Endodermal cell (in vitro differentiated cells): ENCODE results near the gene CCT3. TPM values are rescaled to one million over a fixed set of nuclear protein-coding genes. Genes with fewer than 3 reads are reported as not detected.

Experiments
- DNase-seq: peaks from one replicate; pipeline ENCODE4 v3.0.0-alpha.2; 2017
- H3K27ac ChIP-seq: 2 replicates; pipeline ENCODE4 v1.5.1; 2013; ENCODE audit warnings: mild to moderate bottlenecking, low read depth, low read length, moderate library complexity
- H3K27me3 ChIP-seq: 2 replicates; pipeline ENCODE4 v1.6.1; 2013; ENCODE audit warnings: mild to moderate bottlenecking, low read length, moderate library complexity; ENCODE audit not compliant: insufficient read depth, control insufficient read depth, poor library complexity, severe bottlenecking
- H3K36me3 ChIP-seq: 2 replicates; pipeline ENCODE4 v1.7.0; 2013; ENCODE audit warnings: mild to moderate bottlenecking, low read length, moderate library complexity; ENCODE audit not compliant: control insufficient read depth, insufficient read depth
- H3K4me1 ChIP-seq: one replicate; pipeline ENCODE4 v1.7.0; 2013; ENCODE audit warnings: low read length; ENCODE audit not compliant: control insufficient read depth, insufficient read depth
- H3K4me3 ChIP-seq: 2 replicates; pipeline ENCODE4 v1.5.1; 2013; ENCODE audit warnings: mild to moderate bottlenecking, low read length, moderate library complexity
- H3K9ac ChIP-seq: 2 replicates; pipeline ENCODE4 v1.6.1; 2013; ENCODE audit warnings: mild to moderate bottlenecking, low read length, moderate library complexity; ENCODE audit not compliant: poor library complexity, severe bottlenecking; ENCODE audit errors: extremely low read depth
- H3K9me3 ChIP-seq: 2 replicates; pipeline ENCODE4 v1.6.1; 2013; ENCODE audit warnings: mild to moderate bottlenecking, low read length, moderate library complexity; ENCODE audit not compliant: control insufficient read depth
- H3K27ac Mint-ChIP-seq: 2 replicates; pipeline ENCODE4 v1.8.0; 2020; ENCODE audit warnings: mixed read lengths
- H3K27me3 Mint-ChIP-seq: 2 replicates; pipeline ENCODE4 v1.8.0; 2021; ENCODE audit warnings: mild to moderate bottlenecking, mixed read lengths; ENCODE audit not compliant: insufficient read depth
- H3K36me3 Mint-ChIP-seq: 2 replicates; pipeline ENCODE4 v1.8.0; 2020; ENCODE audit warnings: low read depth, mixed read lengths
- H3K4me1 Mint-ChIP-seq: 2 replicates; pipeline ENCODE4 v1.8.0; 2020; ENCODE audit warnings: mixed read lengths
- H3K4me3 Mint-ChIP-seq: 2 replicates; pipeline ENCODE4 v1.8.0; 2020; ENCODE audit warnings: mild to moderate bottlenecking, moderate library complexity, mixed read lengths
- H3K9me3 Mint-ChIP-seq: 2 replicates; pipeline ENCODE4 v1.8.0; 2020; ENCODE audit warnings: mild to moderate bottlenecking, mixed read lengths
- CTCF ChIP-seq: fragments of 200-600 bp; sonication (generic); conservative IDR thresholded peaks from 2 replicates; pipeline ENCODE4 v1.5.0; 2021; ENCODE audit warnings: antibody characterized with exemption, mild to moderate bottlenecking
- WGBS, 2 experiments: methylation state at CpG; one replicate each; pipeline versions ENCODE4 v1.1.5 to v1.1.7; 2013; ENCODE audit warnings: missing lambda C conversion rate in 2 of 2, mixed read lengths in 1 of 2; ENCODE audit not compliant: insufficient coverage in 1 of 2, insufficient read length in 1 of 2; 5-methylcytosine and 5-hydroxymethylcytosine counted together
- total RNA-seq, 2 donors: library from RNA; stranded (reverse); fragmentation: NEBNext Ultra II Directional in 1 of 2; extraction: Animal tissue kit (Norgen Biotek cat#: 25700) in 1 of 2; gene quantifications; 2 replicates in 1 of 2; 3 replicates in 1 of 2; pipeline ENCODE4 v1.2.1, GENCODE V29; 2021

The CCT3 gene
- total RNA-seq, 2 donors from 2014 or later, result 323 to 351 TPM

GRCh38 chr1:156359973-156360372, 21.9 kb upstream of the CCT3 start:
- WGBS, 2 experiments, result 50 to 51% methylated on average over 6 of the region's 6 CpGs
- DNase-seq, result peak; percentile 88
- H3K9me3 Mint-ChIP-seq, result peaks cover 1% of the 10 kb centered on the region

GRCh38 chr1:156359249-156359648, 21.2 kb upstream of the CCT3 start:
- H3K9me3 ChIP-seq, result no peaks in the 10 kb centered on the region
- Mint-ChIP-seq H3K4me3 (no peak overlapping the region), H3K27ac (no peak overlapping the region), H3K27me3 (peaks cover 28% of the 10 kb centered on the region), H3K4me1 (peaks cover 6% of the 10 kb centered on the region), H3K9me3 (peaks cover 1% of the 10 kb centered on the region), H3K36me3 (no peaks in the 10 kb centered on the region)
- DNase-seq, result no peak
- no peak overlapping the region for H3K27ac ChIP-seq
- H3K27me3 ChIP-seq, result peaks cover 12% of the 10 kb centered on the region
- H3K4me1 ChIP-seq, result no peaks in the 10 kb centered on the region
- no peaks in the 10 kb centered on the region for H3K36me3 ChIP-seq
- TF ChIP-seq CTCF, result no peak
- H3K4me3 ChIP-seq, result no peak overlapping the region
- no peak overlapping the region for H3K9ac ChIP-seq
- 90 to 93% methylated on average over 2 to 3 of the region's 3 CpGs for WGBS, 2 experiments

More at GRCh38 chr1:156359973-156360372, 21.9 kb upstream of the CCT3 start:
- Histone ChIP-seq H3K9me3 (no peaks in the 10 kb centered on the region), H3K27me3 (peaks cover 12% of the 10 kb centered on the region), H3K27ac (no peak overlapping the region), H3K36me3 (no peaks in the 10 kb centered on the region), H3K4me3 (no peak overlapping the region), H3K9ac (no peak overlapping the region), H3K4me1 (no peaks in the 10 kb centered on the region)
- peaks cover 31% of the 10 kb centered on the region for H3K27me3 Mint-ChIP-seq
- no peaks in the 10 kb centered on the region for H3K36me3 Mint-ChIP-seq
- H3K4me3 Mint-ChIP-seq, result no peak overlapping the region
- TF ChIP-seq CTCF, result peak; percentile 71
- no peak overlapping the region for H3K27ac Mint-ChIP-seq
- peaks cover 6% of the 10 kb centered on the region for H3K4me1 Mint-ChIP-seq

DNA sequence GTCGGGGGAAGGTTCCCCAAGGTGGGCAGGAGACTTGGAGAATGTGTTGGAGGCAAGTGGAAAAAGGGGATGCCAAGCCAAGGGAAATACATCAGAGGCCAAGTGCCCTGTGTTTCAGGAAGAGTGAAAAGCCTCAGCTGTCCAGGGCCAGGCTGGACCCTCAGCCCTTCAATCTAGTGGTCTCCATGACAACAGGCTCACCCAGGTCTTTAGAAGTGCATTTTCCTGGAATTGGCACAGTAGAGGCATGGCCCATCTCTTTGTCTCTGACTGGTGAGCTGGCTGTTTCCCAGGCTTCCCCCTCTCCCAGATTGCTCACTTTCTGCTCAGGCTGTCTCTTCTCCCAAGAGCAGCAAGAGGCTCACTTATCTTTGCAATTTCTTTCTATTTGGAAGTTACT, 20.5 kb upstream of the CCT3 start:
- H3K36me3 ChIP-seq, result no peaks in the 10 kb centered on the region
- H3K27ac ChIP-seq, result no peak overlapping the region
- no peak overlapping the region for H3K27ac Mint-ChIP-seq
- no peak for DNase-seq
- no peaks in the 10 kb centered on the region for H3K9me3 ChIP-seq
- H3K9me3 Mint-ChIP-seq, result peaks cover 1% of the 10 kb centered on the region
- peaks cover 23% of the 10 kb centered on the region for H3K27me3 Mint-ChIP-seq
- no peak overlapping the region for H3K4me3 ChIP-seq
- 79% methylated on average over 1 of the region's 1 CpG; no CpG with 5 or more reads in 1 of the 2 experiments for WGBS, 2 experiments
- no peak overlapping the region for H3K9ac ChIP-seq
- H3K4me1 Mint-ChIP-seq, result peaks cover 6% of the 10 kb centered on the region
- TF ChIP-seq CTCF, result no peak
- no peaks in the 10 kb centered on the region for H3K36me3 Mint-ChIP-seq
- H3K27me3 ChIP-seq, result peaks cover 12% of the 10 kb centered on the region
- no peaks in the 10 kb centered on the region for H3K4me1 ChIP-seq
- H3K4me3 Mint-ChIP-seq, result no peak overlapping the region
